HG03039 (cell line): ENCODE data around the gene EIF2D.
"Not testable (repeated sequence)": the region's sequence is repeated elsewhere in the genome, so short reads cannot be mapped to it uniquely, and the experiment has no call there.

Source experiments
- ATAC-seq: cut with Tn5 transposase; IDR thresholded peaks from one replicate; pipeline ENCODE4 v1.9.1; 2021; ENCODE audit warnings: mild to moderate bottlenecking, moderate library complexity; ENCODE audit not compliant: unreplicated experiment

The EIF2D gene, protein sequence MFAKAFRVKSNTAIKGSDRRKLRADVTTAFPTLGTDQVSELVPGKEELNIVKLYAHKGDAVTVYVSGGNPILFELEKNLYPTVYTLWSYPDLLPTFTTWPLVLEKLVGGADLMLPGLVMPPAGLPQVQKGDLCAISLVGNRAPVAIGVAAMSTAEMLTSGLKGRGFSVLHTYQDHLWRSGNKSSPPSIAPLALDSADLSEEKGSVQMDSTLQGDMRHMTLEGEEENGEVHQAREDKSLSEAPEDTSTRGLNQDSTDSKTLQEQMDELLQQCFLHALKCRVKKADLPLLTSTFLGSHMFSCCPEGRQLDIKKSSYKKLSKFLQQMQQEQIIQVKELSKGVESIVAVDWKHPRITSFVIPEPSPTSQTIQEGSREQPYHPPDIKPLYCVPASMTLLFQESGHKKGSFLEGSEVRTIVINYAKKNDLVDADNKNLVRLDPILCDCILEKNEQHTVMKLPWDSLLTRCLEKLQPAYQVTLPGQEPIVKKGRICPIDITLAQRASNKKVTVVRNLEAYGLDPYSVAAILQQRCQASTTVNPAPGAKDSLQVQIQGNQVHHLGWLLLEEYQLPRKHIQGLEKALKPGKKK

DNA sequence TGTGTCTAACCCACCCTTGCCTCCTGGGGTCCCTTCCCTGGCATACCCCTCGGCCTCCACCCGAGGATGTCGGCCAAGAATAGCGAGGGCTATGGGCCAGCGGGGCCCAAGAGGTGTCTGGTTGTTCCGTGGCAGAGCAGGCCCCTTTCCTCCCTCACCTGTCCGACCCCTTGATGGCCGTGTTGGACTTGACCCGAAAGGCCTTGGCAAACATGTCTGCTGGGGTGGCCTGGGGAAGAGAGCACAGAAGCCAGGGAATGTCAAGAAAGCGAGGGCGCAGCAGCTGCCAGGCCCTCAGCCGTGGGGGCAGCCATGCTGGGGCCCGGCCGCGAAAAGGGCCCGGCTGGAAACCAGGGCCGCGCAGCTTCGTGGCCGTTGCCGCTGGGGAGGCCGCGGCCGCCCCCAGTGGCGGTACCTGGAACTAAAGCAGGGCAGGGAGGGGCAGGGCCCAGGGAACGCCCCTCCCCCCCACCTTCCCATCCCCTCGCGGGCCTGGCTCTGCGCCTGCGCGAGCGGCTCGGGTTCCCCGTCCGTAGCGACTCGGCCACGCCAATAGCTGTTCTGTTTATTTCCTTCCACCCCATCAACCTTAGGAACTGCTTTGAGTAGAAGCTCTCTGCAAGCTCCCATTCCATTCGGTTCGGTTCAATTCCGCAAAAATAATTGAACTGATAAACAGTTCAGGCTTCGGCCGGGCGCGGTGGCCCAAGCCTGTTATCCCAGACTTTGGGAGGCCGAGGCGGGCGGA, at the start of gene EIF2D:
Gene EIF2D (minus strand): TSS at position 337 of the 748 bp plus-strand sequence. CDS start 123 bp downstream, at position 214.
- peak; percentile 83 for ATAC-seq

GRCh38 chr1:206661161-206661820, 49.0 kb upstream of the EIF2D start:
- ATAC-seq = no peak

DNA sequence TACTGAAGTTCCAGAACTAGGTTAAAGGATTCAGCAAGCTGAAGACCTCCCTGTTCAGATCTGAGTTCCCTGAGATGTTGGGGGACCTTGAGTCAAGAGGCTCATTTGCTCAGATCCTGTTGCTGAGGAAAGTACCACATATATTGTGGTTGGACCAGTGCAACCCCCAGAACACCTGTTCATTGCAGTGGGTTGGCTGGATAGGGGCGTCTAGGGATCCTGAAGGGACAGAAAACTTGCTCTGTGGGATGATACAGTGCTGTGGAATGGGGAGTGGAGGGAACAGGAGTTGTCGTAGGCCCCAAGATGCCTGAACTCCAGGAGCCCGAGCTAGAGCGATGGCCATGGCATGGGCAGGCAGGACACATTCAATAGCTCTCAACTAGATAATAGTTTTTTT, 47.9 kb upstream of the EIF2D start:
- no peak for ATAC-seq

DNA sequence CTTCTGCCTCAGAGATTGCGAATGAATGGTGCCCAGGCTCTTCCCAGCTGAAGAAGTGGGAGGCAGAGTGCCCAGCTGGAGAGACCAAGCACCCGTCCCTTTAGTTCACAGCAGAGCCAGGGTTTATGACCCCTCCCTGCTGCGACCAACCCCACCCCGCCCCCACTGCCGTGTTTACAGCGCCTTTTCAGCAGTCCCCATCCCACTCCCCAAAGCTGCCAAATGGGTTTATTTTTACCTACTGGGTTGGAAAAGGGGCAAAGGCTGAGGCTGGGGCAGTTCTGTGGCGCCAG, 46.7 kb upstream of the EIF2D start:
- no peak for ATAC-seq

- ATAC-seq = no peak
Measured at GRCh38 chr1:206658264-206658980, 46.2 kb upstream of the EIF2D start.

- ATAC-seq = no peak
Measured at GRCh38 chr1:206657751-206658150, 45.5 kb upstream of the EIF2D start.

DNA sequence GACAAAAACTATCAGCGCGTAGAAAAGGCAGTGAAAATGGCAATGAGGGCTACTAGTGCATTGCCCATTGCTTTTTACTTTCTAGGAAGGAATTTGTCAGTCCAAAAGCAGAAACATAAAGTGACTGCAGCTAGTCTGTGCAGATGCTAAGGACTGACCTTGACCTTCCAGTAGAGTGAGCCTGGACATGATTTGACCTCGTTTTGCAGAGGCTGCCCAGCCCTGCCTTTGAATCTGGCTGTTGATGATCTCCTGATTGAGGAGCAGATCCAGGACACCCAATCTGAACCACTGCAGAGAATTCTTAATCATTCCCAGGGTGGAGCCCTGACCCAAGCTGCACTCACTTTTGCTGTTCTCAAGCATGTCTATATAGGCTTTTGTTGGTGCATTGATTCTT, 44.7 kb upstream of the EIF2D start:
- no peak for ATAC-seq

- ATAC-seq = no peak
Measured at GRCh38 chr1:206655471-206655882, 43.2 kb upstream of the EIF2D start.

GRCh38 chr1:206654828-206655227, 42.6 kb upstream of the EIF2D start:
- no peak for ATAC-seq

DNA sequence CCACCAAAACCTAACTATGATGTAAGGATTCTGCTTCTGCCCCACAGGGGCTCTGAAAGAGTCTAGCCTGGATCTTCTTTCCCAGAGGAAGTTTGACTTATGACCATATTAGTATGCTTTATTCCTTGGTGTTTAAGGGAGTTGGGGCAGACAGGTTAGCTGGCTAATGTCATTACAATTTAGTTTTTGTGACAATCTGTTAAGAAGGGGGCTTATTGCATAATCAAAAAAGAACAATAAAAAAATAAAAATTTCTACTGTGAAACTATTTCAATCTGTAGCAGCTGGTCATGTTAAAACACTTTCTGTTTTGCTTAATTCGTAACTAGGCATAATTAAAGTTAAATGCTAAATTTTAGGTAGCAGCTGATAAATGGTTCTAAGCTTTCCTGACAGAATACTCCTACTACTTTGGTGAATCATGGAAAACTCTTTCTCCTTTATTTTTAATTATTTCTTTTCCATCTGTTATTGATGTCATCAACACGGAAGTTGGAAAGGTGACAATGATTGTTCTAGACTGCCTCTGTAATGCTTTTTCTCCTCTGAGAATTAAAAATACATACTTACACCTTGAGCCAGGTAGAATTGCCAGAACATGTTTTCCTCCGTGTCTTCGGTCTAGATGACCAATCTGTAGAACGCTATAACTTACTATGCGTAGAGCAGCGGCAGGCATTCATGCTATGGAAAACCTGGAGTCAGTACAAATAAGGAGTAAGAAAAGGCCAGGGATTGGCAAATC, 41.6 kb upstream of the EIF2D start:
- ATAC-seq = no peak

DNA sequence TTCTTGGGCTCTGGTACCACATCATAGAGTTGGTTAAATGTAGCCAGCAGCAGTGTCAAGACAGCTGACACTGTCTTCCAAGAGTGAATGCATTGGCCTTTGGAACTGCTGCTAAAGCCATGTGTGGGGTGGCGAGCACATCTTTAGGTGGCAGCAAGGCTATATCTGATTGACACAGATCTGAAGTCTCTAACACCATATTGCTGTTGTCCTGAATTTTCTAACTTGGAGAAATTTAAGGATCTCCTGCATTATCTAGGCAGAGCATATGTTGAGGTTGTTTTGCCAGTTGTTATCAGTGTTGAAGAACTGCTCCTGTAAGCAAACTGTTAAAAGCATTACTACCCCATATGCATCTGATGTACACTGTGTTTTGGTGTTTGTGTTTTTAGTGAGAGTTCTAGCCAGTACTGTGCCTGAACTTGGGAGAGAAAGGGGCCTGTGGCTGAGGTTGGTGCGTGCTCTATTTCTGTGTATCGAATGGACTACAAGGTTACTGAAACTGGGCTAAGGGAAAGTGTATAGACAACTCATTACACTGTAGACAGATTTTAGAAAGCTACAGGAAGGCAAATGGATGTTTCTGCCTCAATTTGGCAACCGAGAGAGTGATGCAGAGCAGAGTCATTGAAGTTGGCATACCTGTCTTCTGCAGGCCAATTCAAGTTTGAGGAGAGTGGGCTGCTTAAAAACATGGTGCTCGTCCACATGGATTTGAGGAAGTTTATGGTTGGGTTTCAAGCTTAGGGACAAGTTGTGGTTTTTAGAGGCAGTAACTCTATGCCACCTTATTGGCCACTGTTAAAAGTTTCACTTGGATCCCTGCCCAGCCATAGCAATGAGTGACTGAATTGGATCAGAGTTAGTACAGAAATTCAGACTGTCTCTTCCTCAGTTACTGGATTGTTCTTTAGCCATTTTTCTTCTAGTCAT, 40.0 kb upstream of the EIF2D start:
- ATAC-seq = no peak

DNA sequence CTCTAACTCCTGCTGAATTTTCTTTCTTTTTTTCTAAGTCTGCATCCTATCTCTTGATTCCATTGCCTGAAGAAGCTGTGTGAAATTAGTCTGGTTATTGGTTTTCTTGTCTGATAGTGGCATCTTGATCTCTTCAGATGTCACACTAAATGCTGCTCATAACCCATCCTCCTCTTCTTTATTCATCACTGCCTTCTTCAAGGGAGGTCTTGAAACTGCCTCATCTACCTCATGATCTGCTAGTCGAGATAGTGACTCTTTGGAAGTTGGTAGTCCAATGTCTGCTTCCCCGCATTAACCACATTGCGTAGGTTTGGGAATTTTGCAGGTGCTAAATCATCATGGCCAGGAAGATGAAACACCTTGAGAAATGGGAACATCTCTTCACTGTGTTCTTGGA, 38.7 kb upstream of the EIF2D start:
- no peak for ATAC-seq

GRCh38 chr1:206649261-206649921, 37.1 kb upstream of the EIF2D start:
- no peak for ATAC-seq

DNA sequence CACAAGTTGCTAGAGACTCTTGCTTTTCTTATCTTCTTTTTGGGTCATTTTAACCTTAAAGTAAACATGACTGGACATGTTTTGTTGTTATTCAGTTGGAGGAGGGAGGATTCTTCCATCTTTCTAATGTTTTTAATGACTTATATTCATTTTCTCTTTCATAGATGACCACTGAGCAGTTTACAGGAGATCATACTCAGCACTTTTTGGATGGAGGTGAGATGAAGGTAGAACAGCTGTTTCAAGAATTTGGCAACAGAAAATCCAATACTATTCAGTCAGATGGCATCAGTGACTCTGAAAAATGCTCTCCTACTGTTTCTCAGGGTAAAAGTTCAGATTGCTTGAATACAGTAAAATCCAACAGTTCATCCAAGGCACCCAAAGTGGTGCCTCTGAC, 35.0 kb upstream of the EIF2D start:
- no peak for ATAC-seq

GRCh38 chr1:206646504-206646903, 34.2 kb upstream of the EIF2D start:
- no peak for ATAC-seq

GRCh38 chr1:206643118-206643698, 30.9 kb upstream of the EIF2D start:
- ATAC-seq = no peak

DNA sequence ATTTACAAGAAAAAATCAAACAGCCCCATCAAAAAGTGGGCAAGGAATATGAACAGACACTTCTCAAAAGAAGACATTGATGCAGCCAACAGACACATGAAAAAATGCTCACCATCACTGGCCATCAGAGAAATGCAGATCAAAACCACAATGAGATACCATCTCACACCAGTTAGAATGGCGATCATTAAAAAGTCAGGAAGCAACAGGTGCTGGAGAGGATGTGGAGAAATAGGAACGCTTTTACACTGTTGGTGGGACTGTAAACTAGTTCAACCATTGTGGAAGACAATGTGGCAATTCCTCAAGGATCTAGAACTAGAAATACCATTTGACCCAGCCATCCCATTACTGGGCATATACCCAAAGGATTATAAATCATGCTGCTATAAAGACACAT, 29.8 kb upstream of the EIF2D start:
- ATAC-seq = not testable (repeated sequence)

DNA sequence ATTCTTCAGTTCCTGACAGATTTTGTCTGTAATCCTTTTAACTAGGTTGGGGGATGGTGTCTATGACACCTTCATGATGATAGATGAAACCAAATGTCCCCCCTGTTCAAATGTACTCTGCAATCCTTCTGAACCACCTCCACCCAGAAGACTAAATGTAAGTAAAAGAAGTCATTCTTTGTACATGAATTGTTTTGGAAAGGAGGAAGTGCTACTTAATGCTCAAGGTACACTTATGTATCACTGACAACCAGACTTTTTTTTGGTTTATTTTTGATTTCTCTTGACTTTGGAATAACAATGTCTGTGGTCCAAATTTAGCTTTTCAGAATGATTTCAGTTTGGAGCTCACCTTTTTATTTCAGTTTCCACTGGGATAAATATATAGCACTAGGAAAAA, 25.3 kb upstream of the EIF2D start:
- no peak for ATAC-seq
